NB4 (cell line): ENCODE results near the gene CYP11A1.

Source experiments
- DNase-seq: peaks from one replicate; pipeline ENCODE4 v3.0.0; 2010; ENCODE audit warnings: low read depth
- H3K4me3 ChIP-seq: one replicate; pipeline ENCODE4 v1.5.1; 2011; ENCODE audit warnings: mild to moderate bottlenecking, low read depth, low read length, moderate library complexity
- MYC ChIP-seq: IDR thresholded peaks from 2 replicates; pipeline ENCODE4 v1.6.1; 2011; ENCODE audit warnings: low read depth, low read length
- POLR2A ChIP-seq: IDR thresholded peaks from 2 replicates; pipeline ENCODE4 v1.6.1; 2011; ENCODE audit warnings: mild to moderate bottlenecking; ENCODE audit not compliant: insufficient read length; ENCODE audit errors: extremely low read depth
- TF ChIP-seq, protein P1 (sequence below): IDR thresholded peaks from 2 replicates; pipeline ENCODE4 v1.6.1; 2011; ENCODE audit warnings: low read depth, low read length
- TF ChIP-seq, protein P2 (sequence below): IDR thresholded peaks from one replicate; pipeline ENCODE4 v1.5.1; 2012; ENCODE audit warnings: low read depth, low read length

The CYP11A1 gene

DNA sequence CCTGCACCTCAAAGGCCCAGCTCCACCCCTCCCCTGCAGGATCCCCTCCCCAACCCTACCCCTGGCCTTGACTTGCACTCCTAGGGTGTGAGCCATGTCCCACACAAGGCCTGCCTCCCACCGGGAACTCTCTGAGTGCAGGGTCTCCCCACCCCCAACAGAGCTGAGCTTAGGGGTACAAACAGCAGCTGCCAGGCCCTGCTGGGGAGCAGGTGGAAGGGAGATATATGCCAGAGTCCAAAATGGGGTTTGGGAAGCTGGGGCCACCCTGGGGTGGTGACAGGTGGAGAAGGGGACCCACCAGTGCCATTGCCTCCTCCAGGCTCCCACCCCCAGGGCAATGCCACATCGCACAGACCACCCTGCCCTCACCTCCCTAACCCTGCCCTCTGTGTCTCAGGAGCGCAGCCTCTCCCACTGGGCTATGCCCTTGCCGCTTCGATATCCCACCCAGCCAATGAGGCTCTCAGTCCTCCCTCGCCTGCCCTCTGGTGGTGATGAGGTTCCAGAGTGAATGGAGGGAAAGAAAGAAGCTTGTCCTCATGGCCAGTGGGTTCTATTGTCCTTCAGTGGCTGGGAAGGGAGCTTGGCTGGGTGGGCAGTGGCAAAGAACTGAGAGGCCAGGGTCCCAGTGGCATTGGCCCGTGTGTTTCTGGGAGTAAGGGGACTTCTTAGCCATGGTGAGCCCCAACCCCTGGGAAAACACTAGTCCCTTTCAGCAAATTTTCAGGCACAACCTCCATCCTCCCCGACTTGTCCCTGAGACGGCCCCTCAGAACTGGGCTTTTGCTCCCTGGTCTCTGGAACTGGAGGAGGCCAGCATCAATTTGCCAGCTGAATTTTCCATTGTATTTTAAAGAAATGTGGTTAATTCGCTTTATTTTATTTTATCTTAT, 46.8 kb downstream of the CYP11A1 start:
- TF ChIP-seq, protein P1, sequence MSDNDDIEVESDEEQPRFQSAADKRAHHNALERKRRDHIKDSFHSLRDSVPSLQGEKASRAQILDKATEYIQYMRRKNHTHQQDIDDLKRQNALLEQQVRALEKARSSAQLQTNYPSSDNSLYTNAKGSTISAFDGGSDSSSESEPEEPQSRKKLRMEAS, result 0 out of 2 replicates have a peak, but pooled peaks have one; percentile 15
- TF ChIP-seq MYC (peak; percentile 65), POLR2A (no peak)
- TF ChIP-seq, protein P2, sequence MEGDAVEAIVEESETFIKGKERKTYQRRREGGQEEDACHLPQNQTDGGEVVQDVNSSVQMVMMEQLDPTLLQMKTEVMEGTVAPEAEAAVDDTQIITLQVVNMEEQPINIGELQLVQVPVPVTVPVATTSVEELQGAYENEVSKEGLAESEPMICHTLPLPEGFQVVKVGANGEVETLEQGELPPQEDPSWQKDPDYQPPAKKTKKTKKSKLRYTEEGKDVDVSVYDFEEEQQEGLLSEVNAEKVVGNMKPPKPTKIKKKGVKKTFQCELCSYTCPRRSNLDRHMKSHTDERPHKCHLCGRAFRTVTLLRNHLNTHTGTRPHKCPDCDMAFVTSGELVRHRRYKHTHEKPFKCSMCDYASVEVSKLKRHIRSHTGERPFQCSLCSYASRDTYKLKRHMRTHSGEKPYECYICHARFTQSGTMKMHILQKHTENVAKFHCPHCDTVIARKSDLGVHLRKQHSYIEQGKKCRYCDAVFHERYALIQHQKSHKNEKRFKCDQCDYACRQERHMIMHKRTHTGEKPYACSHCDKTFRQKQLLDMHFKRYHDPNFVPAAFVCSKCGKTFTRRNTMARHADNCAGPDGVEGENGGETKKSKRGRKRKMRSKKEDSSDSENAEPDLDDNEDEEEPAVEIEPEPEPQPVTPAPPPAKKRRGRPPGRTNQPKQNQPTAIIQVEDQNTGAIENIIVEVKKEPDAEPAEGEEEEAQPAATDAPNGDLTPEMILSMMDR, result peak; percentile 52
- H3K4me3 ChIP-seq, result no peak overlapping the region
- DNase-seq, result peak; percentile 66

DNA sequence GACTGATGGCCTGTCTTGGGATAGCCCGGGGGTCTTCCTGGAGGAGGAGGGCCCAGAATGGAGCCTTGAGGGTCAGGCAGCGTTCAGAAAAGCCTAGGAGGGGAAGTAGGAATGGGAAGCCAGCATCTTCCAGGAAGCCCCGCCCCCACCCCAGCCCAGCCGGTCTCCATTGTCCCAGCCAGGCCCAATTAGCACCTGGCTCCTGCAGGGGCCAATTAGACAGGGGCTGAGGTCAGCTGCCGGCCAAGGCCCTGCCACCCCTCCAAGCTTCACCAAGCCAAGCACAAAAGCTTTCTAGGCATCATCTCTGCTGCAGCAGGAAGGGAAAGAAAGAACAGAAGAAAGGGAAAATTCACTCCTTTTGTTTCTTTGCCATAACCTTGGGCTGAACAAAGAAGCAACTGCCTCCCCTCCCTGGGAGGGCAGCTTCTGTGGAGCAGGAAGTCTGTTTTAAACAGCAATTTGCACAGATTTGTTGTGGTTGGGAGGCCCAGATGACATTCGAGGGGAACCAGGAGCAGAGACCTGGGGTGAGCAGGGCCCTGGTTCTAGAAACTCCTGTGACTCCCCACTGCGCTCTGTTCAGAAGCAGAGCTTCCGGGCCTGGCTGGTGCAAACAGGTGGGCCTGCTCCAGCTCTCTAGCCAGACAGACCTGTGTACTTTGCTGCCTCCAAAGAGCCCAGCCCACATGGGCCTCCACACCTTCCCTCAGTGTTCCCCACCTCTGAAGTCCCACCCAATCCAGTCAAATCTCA, 47.7 kb downstream of the CYP11A1 start:
- no peak overlapping the region for H3K4me3 ChIP-seq
- DNase-seq, result peak; percentile 49
- TF ChIP-seq, protein P2, result no peak
- TF ChIP-seq, protein P1, result no peak
- no peak for TF ChIP-seq MYC
- TF ChIP-seq POLR2A, result no peak

DNA sequence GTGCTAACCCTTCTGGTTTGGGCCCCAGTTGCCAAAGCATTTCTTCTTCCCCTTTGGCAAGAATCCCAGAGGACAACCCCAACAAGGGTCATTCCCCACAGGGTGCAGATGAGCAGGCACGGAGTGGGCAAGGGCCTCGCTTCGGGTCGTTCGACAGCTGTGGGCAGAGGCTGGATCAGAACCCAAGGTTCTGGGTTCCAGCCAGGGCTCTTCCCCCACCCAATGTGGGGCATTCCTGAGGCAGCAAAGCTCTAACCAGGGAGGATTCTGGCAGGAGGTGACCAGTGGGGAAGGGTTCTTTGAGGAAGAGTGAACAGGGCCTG, 48.3 kb downstream of the CYP11A1 start:
- TF ChIP-seq, protein P2, result no peak
- TF ChIP-seq POLR2A (no peak), MYC (no peak)
- TF ChIP-seq, protein P1, result no peak
- DNase-seq, result no peak
- no peak overlapping the region for H3K4me3 ChIP-seq

DNA sequence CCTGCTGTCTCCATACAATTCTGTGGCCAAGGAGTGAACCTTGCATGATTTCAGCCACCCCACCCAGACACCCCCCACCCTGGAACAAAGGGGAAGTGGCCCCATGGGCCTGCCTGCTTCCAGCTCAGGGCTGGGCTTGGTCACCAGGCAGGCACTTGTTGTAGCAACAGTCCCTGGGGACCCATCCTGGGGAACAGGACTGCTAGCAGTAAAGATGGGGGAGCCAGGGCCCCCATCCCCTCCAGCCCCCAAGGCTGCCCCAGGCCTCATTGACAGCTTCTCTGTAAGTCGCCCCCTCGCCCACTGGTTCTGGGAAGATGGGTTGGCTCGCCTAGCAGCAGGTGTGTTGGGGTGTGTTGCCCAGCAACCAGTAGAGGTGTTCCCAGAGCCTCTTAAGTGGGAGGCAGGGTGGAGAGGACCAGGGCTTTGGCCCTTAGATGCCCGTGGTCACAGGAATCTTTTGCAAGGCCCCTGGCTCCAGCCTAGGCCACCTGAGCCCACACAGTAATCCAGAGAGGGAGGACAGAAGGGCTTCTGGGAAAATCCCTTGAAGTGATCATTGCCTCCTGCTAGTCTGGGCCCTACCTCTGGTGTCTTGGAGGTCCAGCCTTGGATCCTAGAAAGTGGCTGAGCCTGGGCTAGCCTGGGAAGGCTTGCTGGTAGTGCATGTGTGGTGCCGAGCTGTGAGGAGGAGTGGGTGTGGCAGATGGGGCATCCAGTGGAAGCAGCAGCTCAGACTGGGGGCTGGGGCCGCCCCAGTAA, 48.9 kb downstream of the CYP11A1 start:
- peak; percentile 96 for DNase-seq
- H3K4me3 ChIP-seq, result no peak overlapping the region
- TF ChIP-seq, protein P1, result no peak
- TF ChIP-seq MYC, result no peak
- TF ChIP-seq, protein P2, result no peak
- TF ChIP-seq POLR2A, result no peak

DNA sequence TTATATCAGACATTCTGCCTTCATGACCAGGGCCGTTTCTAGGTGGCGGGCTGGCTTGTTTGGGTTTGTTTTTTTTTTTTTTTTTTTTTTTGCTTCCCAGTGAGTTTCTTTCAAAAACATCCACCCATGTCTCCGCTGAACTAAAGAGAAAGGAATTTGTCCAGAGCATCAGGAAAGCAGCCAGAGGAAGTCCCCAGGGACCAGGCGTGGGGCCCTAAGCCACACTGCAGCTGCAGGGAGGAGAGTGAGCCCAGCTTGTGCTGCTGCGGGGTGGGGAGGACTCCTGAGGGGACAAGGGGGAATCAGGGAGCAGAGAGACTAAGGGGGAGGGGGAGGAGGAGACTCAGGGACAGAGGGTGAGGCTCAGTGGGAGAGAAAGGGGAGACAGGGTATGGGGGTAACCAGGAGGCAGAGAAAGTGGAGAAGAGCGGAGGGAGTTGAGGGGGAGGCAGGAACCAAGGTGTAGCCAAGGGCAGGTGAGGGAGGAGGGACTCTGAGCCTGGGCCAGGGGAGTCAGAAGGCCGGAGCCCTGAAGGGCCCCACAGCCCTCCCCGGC, 49.5 kb downstream of the CYP11A1 start:
- no peak overlapping the region for H3K4me3 ChIP-seq
- TF ChIP-seq, protein P2, result no peak
- TF ChIP-seq MYC (no peak), POLR2A (no peak)
- TF ChIP-seq, protein P1, result no peak
- peak; percentile 75 for DNase-seq
